ENCODE results near the gene TANGO2.

The TANGO2 gene

GRCh38 chr22:19984201-19984753 lies 36.6 kb upstream of the TANGO2 start:
- H3K4me3 ChIP-seq (ENCODE audit: low read depth, low read length) = no peak overlapping the region
- DNase-seq (ENCODE audit: low read depth) = peak; percentile 67
- TF ChIP-seq CTCF (conservative IDR thresholded peaks at IDR 0.05; ENCODE audit: low read depth, low read length) = no peak

GRCh38 chr22:19984851-19985811 lies 35.8 kb upstream of the TANGO2 start:
- H3K4me3 ChIP-seq (ENCODE audit: low read depth, low read length) = no peak overlapping the region
- no peak for TF ChIP-seq CTCF (conservative IDR thresholded peaks at IDR 0.05; ENCODE audit: low read depth, low read length)
- no peak for DNase-seq (ENCODE audit: low read depth)

DNA sequence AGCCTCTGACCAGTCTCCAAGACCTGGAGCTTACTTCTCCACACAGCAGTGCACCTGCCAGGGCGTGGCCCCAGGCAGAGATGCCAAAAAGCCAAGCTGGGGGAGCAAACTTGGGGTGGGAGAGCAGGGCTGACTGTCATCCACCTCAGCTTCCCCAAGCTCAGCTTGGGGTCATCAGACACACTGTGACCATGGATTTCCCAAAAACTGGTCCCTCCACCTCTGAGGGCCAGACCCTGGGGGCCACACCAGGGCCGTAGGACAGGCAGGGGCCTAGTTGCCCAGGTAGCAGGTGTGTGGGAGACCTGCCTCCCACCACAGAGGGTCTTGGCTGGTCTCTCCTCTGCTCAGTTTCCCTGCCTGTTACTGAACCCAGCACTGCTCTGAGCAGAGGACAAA lies 34.9 kb upstream of the TANGO2 start:
- peak overlapping the region; percentile 62 for H3K4me3 ChIP-seq (ENCODE audit: low read depth, low read length)
- no peak for DNase-seq (ENCODE audit: low read depth)
- no peak for TF ChIP-seq CTCF (conservative IDR thresholded peaks at IDR 0.05; ENCODE audit: low read depth, low read length)

DNA sequence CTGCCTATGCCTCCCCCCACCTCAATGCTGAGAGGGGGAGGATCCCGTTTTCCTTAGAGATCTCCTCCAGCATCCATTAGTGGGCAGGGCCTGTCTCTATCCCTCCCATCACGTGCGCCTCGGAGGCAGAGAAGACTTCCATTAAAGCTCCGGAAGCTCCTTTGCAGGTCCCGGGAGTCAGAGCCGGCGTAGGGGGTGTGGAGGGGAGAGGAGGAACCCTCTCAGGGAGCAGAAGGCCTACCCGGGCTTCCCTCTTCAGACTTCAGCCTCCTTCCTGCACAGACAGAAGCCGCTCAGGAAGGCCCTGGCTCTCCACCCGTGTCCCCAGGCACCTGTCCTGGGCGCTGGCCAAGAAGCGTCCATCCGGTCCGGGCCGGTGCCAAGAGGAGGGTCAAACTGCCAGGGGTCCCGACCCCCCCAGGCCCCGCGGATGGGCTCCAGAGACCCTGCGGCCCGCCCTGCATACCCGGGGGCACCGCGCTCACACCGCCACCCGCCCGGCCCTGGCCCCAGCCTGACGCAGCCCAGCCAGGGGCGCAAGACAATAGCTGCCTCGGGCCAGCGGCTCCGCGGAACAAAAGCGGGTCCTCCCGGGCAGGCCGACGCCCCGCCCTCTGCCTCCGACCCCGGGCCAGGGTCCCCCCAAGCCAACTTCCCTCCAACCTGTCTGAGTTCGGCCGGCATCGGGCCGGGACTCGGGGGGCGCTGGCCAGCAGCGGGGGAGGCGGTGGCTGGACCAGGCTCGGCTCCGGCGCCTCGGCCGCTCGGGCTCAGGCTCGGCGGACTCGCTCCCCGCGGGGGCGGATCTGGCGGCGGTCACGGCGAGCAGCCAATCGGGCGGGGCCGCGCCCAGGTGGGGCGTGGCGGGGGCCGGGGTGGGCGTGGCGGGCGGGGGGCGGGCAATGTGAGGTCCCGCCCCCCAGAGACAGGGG lies 34.2 kb upstream of the TANGO2 start:
- H3K4me3 ChIP-seq (ENCODE audit: low read depth, low read length) = peak overlapping the region; percentile 62
- DNase-seq (ENCODE audit: low read depth) = peak; percentile 70
- no peak for TF ChIP-seq CTCF (conservative IDR thresholded peaks at IDR 0.05; ENCODE audit: low read depth, low read length)

DNA sequence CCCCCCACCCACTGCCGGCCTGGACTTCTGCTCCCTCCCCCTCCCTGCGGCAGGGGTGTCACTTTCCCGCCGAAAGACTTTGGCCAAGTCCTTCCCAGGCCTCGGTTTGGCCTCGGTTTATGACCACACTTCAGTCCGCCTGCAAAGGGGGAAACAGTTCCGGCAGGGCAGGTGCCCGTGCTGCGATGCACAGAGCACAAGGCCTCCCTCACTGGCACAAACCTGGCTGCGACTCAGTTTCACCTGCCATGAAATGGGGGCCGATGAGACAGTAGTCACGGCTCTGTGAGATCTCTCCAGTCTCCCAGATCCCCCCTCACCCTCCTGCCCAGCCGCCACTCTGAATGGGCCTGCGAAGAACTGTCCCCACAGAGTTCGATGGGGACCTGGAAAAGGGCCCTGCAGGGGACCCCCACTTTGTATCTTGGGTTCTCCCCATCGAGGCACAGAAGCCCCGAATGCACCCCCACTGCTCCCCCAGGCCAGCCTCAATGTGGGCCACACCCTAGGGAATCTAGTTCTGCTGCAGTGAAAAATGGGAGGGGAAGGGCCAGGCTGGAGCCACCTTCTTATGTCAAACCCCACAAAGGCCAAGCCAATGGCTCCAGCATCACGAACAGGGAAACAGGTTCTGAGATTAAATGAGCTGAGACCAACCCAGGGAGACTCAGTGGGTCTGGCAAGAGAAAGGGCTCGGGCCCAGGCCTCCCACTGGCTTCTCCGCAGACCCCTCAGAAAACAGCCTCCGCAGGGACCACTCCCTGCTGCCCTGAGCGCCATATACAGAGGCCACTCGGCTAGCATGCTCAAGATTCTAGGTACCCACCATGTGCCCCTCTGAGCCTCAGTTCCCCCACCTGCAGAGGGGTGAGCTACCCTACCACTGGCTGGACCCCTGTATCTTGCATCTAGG lies 33.3 kb upstream of the TANGO2 start:
- no peak overlapping the region for H3K4me3 ChIP-seq (ENCODE audit: low read depth, low read length)
- DNase-seq (ENCODE audit: low read depth) = no peak
- no peak for TF ChIP-seq CTCF (conservative IDR thresholded peaks at IDR 0.05; ENCODE audit: low read depth, low read length)

- DNase-seq (ENCODE audit: low read depth) = no peak
- H3K4me3 ChIP-seq (ENCODE audit: low read depth, low read length) = no peak overlapping the region
- TF ChIP-seq CTCF (conservative IDR thresholded peaks at IDR 0.05; ENCODE audit: low read depth, low read length) = no peak
Observed at GRCh38 chr22:19988331-19988808, 32.5 kb upstream of the TANGO2 start.

All from choroid plexus epithelial cell (primary cell).